ENCODE results near the gene RARB.

The RARB gene

DNA sequence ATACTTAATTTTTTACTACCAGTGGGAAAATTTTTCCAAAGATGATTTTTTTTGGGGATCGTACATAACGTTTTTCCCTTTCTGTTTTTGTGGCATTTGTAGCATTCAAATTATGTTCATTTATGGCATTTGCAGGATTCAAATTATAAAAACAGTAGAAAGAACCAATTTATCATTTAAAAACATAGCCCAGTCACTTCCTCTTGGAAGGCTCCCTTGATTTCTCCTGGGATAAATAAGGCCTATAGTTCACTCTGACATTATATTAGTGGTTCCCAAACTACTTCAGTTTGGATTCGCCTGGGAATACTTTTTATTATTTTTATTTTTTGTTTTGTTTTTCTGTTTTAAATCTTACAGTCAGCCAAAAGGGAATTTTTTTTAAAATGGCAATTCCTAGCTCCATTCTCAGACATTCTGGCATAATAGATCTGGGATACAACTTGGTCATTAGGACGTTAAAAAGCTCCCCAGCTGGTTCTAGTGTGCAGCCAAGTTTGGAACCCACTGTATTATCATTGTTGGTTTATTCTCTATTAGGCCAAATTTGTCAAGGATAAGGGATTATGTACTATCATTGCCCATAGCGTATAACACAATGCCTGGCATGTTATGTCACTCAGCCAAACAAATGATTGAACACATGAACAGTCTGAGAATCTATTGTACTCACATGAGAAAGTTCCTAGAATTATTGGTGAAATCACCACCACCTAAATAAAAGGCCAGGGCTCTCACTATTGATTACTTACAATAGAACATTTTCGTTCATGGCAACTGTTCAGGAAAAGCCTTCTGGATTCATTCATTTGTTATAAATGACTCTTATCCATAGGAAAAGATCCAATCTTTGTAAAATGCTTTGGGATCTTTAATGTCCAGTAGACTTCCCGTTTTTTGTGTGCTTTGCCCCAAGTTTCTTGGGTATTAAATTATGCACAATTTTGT, 28.9 kb downstream of the RARB start:
- TF ChIP-seq TOX (CRISPR knock-in tag; IDR thresholded peaks at IDR 0.05; ENCODE audit: borderline replicate concordance) (no peak), ESRRG (CRISPR knock-in tag; IDR thresholded peaks at IDR 0.05) (no peak), TCF4 (CRISPR knock-in tag; IDR thresholded peaks at IDR 0.05; ENCODE audit: borderline replicate concordance) (no peak), PPARA (CRISPR knock-in tag; IDR thresholded peaks at IDR 0.05; ENCODE audit: borderline replicate concordance) (no peak), CSDC2 (CRISPR knock-in tag; IDR thresholded peaks at IDR 0.05) (no peak), SNAI2 (CRISPR knock-in tag; IDR thresholded peaks at IDR 0.05) (no peak), TSHZ2 (CRISPR knock-in tag; IDR thresholded peaks at IDR 0.05) (no peak), BACH2 (CRISPR knock-in tag; IDR thresholded peaks at IDR 0.05; ENCODE audit: borderline replicate concordance) (no peak), CREB5 (CRISPR knock-in tag; IDR thresholded peaks at IDR 0.05; ENCODE audit: low read depth) (no peak), ZNF8 (CRISPR knock-in tag; IDR thresholded peaks at IDR 0.05) (no peak), ISL1 (CRISPR knock-in tag; IDR thresholded peaks at IDR 0.05) (no peak), ZFP3 (CRISPR knock-in tag; IDR thresholded peaks at IDR 0.05) (no peak), OSR1 (CRISPR knock-in tag; IDR thresholded peaks at IDR 0.05) (no peak), ARNTL (CRISPR knock-in tag; IDR thresholded peaks at IDR 0.05; ENCODE audit: borderline replicate concordance, low read depth) (no peak), RARB (CRISPR knock-in tag; IDR thresholded peaks at IDR 0.05) (no peak), POU6F1 (CRISPR knock-in tag; IDR thresholded peaks at IDR 0.05; ENCODE audit: borderline replicate concordance, low read depth) (no peak)
- TF ChIP-seq, protein P1, sequence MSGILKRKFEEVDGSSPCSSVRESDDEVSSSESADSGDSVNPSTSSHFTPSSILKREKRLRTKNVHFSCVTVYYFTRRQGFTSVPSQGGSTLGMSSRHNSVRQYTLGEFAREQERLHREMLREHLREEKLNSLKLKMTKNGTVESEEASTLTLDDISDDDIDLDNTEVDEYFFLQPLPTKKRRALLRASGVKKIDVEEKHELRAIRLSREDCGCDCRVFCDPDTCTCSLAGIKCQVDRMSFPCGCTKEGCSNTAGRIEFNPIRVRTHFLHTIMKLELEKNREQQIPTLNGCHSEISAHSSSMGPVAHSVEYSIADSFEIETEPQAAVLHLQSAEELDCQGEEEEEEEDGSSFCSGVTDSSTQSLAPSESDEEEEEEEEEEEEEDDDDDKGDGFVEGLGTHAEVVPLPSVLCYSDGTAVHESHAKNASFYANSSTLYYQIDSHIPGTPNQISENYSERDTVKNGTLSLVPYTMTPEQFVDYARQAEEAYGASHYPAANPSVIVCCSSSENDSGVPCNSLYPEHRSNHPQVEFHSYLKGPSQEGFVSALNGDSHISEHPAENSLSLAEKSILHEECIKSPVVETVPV (CRISPR knock-in tag; IDR thresholded peaks at IDR 0.05) = no peak
- no peak for ATAC-seq

DNA sequence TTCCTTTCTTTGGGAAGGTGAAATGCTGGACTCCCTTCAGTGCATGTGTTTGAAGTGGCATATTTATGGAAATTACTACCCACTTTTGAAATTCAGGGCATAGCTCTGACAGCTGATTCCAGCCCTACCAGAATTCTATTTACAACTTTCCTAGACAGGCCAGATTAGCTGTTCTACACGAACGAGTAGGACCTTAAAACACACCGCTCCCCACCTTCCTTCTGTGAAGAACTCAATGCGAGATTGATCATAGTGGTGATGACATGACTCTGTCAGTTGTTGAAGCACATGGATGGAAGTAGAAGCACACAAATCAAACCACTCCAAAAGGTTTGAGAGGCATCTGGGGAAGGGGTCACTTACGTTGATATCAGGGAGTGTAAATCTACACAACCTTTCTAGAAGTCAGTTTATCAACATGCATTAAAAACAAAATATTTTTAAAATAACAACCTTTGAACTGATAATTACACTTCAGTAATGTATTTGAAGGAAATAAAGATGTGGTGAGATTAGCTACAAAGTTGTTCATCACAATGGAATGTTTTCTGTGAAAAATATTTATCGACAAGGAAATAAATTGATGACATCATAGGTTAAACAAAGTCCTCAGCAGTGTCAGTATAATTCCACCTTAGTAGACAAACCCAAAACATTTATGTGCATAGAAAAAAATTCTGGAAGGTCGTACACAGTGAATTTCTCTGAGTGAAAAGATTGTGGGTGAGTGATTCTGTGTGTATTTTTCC, 29.8 kb downstream of the RARB start:
- 0 out of 3 replicates have a peak, but pooled peaks have one; percentile 1 for ATAC-seq
- TF ChIP-seq ARNTL (CRISPR knock-in tag; IDR thresholded peaks at IDR 0.05; ENCODE audit: borderline replicate concordance, low read depth) (no peak), ESRRG (CRISPR knock-in tag; IDR thresholded peaks at IDR 0.05) (no peak), RARB (CRISPR knock-in tag; IDR thresholded peaks at IDR 0.05) (no peak), CREB5 (CRISPR knock-in tag; IDR thresholded peaks at IDR 0.05; ENCODE audit: low read depth) (peak; percentile 84), GLIS3 (CRISPR knock-in tag; IDR thresholded peaks at IDR 0.05) (no peak), ZFP30 (CRISPR knock-in tag; IDR thresholded peaks at IDR 0.05) (no peak)

- ATAC-seq = 0 out of 3 replicates have a peak, but pooled peaks have one; percentile 2
- TF ChIP-seq TSHZ2 (CRISPR knock-in tag; IDR thresholded peaks at IDR 0.05) (peak; percentile 95), ZC3H10 (CRISPR knock-in tag; IDR thresholded peaks at IDR 0.05) (no peak), POU6F1 (CRISPR knock-in tag; IDR thresholded peaks at IDR 0.05; ENCODE audit: borderline replicate concordance, low read depth) (no peak), GLIS3 (CRISPR knock-in tag; IDR thresholded peaks at IDR 0.05) (no peak), ISL1 (CRISPR knock-in tag; IDR thresholded peaks at IDR 0.05) (peak; percentile 79), BACH2 (CRISPR knock-in tag; IDR thresholded peaks at IDR 0.05; ENCODE audit: borderline replicate concordance) (no peak), ZNF70 (CRISPR knock-in tag; IDR thresholded peaks at IDR 0.05) (no peak), ESRRG (CRISPR knock-in tag; IDR thresholded peaks at IDR 0.05) (no peak), CSDC2 (CRISPR knock-in tag; IDR thresholded peaks at IDR 0.05) (no peak), ARNTL (CRISPR knock-in tag; IDR thresholded peaks at IDR 0.05; ENCODE audit: borderline replicate concordance, low read depth) (no peak)
Measured at GRCh38 chr3:25458420-25458814, 30.4 kb downstream of the RARB start.

All from SK-N-SH treated with all-trans-retinoic acid at 6 μM for 48 hours (cell line).